OCI-LY7 (cell line): ENCODE results near the gene OSM. TPM values are rescaled to one million over a fixed set of nuclear protein-coding genes. Genes with fewer than 3 reads are reported as not detected.
"Not testable (repeated sequence)": the region's sequence is repeated elsewhere in the genome, so short reads cannot be mapped to it uniquely, and the experiment has no call there.

Experiments
- BruUV-seq: library from RNA; stranded (reverse); fragments of 400-500 nt; replicated peaks from 2 replicates; lab custom pipeline; 2021; lab: Mats Ljungman, UMichigan
- CTCF ChIA-PET: fragments of 300-600 bp; sonication (Branson Sonifier 250); formaldehyde crosslinking; loops from one replicate; lab custom pipeline; 2022; ENCODE audit warnings: antibody characterized with exemption; ENCODE audit not compliant: unreplicated experiment; lab: Charles Lee
- POLR2A ChIA-PET: fragments of 300-600 bp; sonication (Branson Sonifier 250); formaldehyde crosslinking; loops from one replicate; lab custom pipeline; 2022; ENCODE audit warnings: antibody characterized with exemption; lab: Charles Lee
- DNase-seq: peaks from one replicate; pipeline ENCODE4 v3.0.0-alpha.2; 2015; ENCODE audit warnings: low spot score
- H2AFZ ChIP-seq: fragments of 200-600 bp; sonication (generic), shearing (Covaris generic); 2 replicates; pipeline ENCODE4 v1.6.1; 2014; ENCODE audit warnings: mild to moderate bottlenecking, antibody characterized with exemption, low read length, moderate library complexity
- H3K27ac ChIP-seq: fragments of 200-600 bp; sonication (generic); 2 replicates; pipeline ENCODE4 v1.5.1; 2014; ENCODE audit warnings: mixed run types, low read depth, mild to moderate bottlenecking, moderate library complexity, low read length, inconsistent platforms; ENCODE audit not compliant: poor library complexity, severe bottlenecking
- H3K36me3 ChIP-seq: fragments of 200-600 bp; sonication (generic); 2 replicates; pipeline ENCODE4 v1.6.1; 2014; ENCODE audit warnings: mild to moderate bottlenecking, antibody characterized with exemption, low read length, moderate library complexity, mixed read lengths; ENCODE audit not compliant: insufficient read depth
- H3K4me1 ChIP-seq: fragments of 200-600 bp; sonication (generic); 2 replicates; pipeline ENCODE4 v1.5.1; 2014; ENCODE audit warnings: mild to moderate bottlenecking, low read length; ENCODE audit not compliant: insufficient read depth, poor library complexity, severe bottlenecking
- H3K4me2 ChIP-seq: fragments of 200-600 bp; sonication (generic); 2 replicates; pipeline ENCODE4 v1.6.1; 2014; ENCODE audit warnings: mild to moderate bottlenecking, low read length
- H3K4me3 ChIP-seq: fragments of 200-600 bp; sonication (generic); 2 replicates; pipeline ENCODE4 v1.5.1; 2014; ENCODE audit warnings: mild to moderate bottlenecking, low read depth, low read length; ENCODE audit not compliant: poor library complexity, severe bottlenecking
- H3K79me2 ChIP-seq: fragments of 200-600 bp; sonication (generic); 2 replicates; pipeline ENCODE4 v1.6.1; 2016; ENCODE audit warnings: low read depth, mild to moderate bottlenecking, low read length, moderate library complexity, mixed read lengths; ENCODE audit not compliant: insufficient read depth
- H3K9me2 ChIP-seq: fragments of 200-600 bp; sonication (generic); 2 replicates; pipeline ENCODE4 v1.6.1; 2016; ENCODE audit warnings: mild to moderate bottlenecking, low read length, mixed read lengths; ENCODE audit not compliant: insufficient read depth
- H3K9me3 ChIP-seq: fragments of 200-600 bp; sonication (generic); 2 replicates; pipeline ENCODE4 v1.6.1; 2014; ENCODE audit warnings: mild to moderate bottlenecking, mixed run types, low read length, mixed read lengths
- H4K20me1 ChIP-seq: fragments of 200-600 bp; sonication (generic); 2 replicates; pipeline ENCODE4 v1.6.1; 2014; ENCODE audit warnings: mild to moderate bottlenecking, antibody characterized with exemption, low read length, moderate library complexity, mixed read lengths; ENCODE audit not compliant: insufficient read depth
- EZH2phosphoT487 ChIP-seq: fragments of 200-600 bp; sonication (generic); IDR thresholded peaks from 2 replicates; pipeline ENCODE4 v1.6.1; 2018; ENCODE audit warnings: low read depth, borderline replicate concordance, mild to moderate bottlenecking, mixed run types, antibody characterized with exemption, low read length, moderate library complexity, mixed read lengths
- intact Hi-C: fragments of 100-400 bp; cut with micrococcal nuclease; formaldehyde crosslinking; loops from one replicate; pipeline ENCODE4 v1.10.0; 2022; ENCODE audit not compliant: unreplicated experiment
- total RNA-seq, 2 experiments: library from RNA; depleted of rRNA in 1 of 2; stranded (reverse); fragments of >200 nt in 1 of 2; shearing (Covaris generic) in 1 of 2; gene quantifications; 2 replicates each; pipeline ENCODE4 v1.2.3, GENCODE V29; 2014 to 2022
- TF ChIP-seq, protein P1 (sequence below): fragments of 200-600 bp; sonication (generic); conservative IDR thresholded peaks from 2 replicates; pipeline ENCODE4 v1.5.1; 2014; ENCODE audit warnings: mild to moderate bottlenecking, antibody characterized with exemption, low read length, moderate library complexity, mixed read lengths

OSM gene
- total RNA-seq, 2 experiments from 2014 or later = 0.91 TPM; not detected in 1

DNA sequence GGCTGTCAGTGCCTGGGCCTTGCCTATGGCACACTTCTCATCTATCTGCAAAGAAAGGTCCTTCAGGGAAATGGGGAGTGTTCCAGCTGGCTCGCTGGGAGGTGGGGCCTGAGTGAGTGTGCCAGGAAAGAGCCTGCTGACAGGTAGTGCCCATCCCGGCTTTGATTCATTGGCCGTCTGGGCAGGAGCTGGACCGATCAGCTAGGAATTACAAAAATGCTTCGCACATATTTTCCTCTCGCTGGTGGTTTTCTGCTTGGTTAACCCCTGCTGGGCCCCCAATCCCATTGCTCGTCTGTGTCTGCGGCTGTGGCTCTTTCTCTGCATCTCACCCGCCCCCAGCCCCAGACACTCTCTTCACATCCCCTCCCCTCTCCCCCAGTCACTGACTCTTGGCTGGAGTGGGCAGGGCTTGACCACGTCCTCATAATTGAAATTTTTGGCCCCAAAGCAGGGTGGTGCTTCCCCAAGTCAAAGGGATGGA, 30.9 kb downstream of the OSM start:
- intact Hi-C loops = no loop called here
- no TSS peak for BruUV-seq
- no peak for DNase-seq
- no peak overlapping the region for H2AFZ ChIP-seq
- no peak overlapping the region for H3K4me3 ChIP-seq
- H3K9me3 ChIP-seq = no peaks in the 10 kb centered on the region
- no peak overlapping the region for H3K4me2 ChIP-seq
- CTCF ChIA-PET = no interaction called here
- TF ChIP-seq, protein P1, sequence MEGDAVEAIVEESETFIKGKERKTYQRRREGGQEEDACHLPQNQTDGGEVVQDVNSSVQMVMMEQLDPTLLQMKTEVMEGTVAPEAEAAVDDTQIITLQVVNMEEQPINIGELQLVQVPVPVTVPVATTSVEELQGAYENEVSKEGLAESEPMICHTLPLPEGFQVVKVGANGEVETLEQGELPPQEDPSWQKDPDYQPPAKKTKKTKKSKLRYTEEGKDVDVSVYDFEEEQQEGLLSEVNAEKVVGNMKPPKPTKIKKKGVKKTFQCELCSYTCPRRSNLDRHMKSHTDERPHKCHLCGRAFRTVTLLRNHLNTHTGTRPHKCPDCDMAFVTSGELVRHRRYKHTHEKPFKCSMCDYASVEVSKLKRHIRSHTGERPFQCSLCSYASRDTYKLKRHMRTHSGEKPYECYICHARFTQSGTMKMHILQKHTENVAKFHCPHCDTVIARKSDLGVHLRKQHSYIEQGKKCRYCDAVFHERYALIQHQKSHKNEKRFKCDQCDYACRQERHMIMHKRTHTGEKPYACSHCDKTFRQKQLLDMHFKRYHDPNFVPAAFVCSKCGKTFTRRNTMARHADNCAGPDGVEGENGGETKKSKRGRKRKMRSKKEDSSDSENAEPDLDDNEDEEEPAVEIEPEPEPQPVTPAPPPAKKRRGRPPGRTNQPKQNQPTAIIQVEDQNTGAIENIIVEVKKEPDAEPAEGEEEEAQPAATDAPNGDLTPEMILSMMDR = no peak
- no peak for TF ChIP-seq EZH2phosphoT487
- no peaks in the 10 kb centered on the region for H3K79me2 ChIP-seq
- H4K20me1 ChIP-seq = no peaks in the 10 kb centered on the region
- no peaks in the 10 kb centered on the region for H3K9me2 ChIP-seq
- H3K27ac ChIP-seq = no peak overlapping the region
- POLR2A ChIA-PET = no interaction called here
- H3K36me3 ChIP-seq = no peaks in the 10 kb centered on the region
- H3K4me1 ChIP-seq = peaks cover 7% of the 10 kb centered on the region

DNA sequence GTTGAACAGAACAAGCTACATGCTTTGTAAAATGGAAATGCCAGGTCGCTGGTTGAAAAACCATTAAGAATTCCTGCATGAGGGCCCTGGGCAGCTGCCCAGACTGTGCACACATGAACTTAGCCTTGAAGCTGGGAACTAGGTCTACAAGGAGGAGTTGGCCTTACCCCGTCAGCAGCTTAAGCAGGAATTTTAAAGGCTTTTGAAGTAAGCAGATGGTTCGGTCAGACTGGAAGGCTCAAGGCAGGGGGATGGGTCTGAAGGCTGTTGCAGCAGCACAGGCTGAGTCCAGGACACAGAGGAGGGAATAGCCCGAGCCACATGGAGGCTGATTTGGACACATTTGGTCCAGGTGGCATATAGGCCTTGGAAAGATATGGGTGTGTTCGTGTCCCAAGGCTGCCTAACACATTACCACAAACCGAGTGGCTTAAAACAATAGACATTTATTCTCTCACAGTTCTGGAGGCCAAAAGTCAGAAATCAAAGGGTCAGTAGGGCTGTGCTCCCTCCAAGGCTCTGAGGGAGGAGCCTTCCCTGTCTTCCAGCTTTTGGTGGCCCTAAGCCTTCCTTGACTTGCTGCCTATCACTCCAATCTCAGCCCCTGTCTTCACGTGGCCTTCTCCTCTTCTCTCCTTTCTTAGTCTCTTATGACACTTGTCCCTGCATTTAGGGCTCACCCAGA, 31.7 kb downstream of the OSM start:
- no peak for DNase-seq
- no TSS peak for BruUV-seq

DNA sequence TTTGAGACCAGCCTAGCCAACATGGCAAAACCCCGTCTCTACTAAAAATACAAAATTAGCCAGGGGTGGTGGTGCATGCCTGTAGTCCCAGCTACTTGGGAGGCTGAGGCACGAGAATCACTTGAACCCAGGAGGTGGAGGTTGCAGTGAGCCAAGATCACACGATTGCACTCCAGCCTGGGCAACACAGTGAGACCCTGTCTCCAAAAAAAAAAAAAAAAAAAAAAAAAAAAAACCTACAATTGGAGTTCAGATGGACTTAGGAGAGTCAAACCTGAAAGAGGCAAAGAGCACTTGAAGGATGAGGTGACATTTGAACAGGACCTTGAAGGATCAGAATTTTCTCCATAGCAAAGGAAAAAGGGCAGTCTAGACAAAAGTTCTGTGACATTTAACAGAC, 32.3 kb downstream of the OSM start:
- DNase-seq, H3K4me3 ChIP-seq, CTCF ChIA-PET, H3K36me3 ChIP-seq, H4K20me1 ChIP-seq, H3K27ac ChIP-seq, H3K4me2 ChIP-seq, H3K9me2 ChIP-seq, intact Hi-C loops, H3K9me3 ChIP-seq, BruUV-seq, H3K79me2 ChIP-seq, H2AFZ ChIP-seq, H3K4me1 ChIP-seq: not testable (repeated sequence)
- POLR2A ChIA-PET = interaction anchor here (0.7 kb wide), 1 partner anchor 192 kb away, joined by 3 read pairs; no protein-coding TSS in a partner anchor

More for the DNA sequence above, 31.7 kb downstream of the OSM start:
- H3K27ac ChIP-seq = no peak overlapping the region
- H3K9me2 ChIP-seq = no peaks in the 10 kb centered on the region
- H3K9me3 ChIP-seq = no peaks in the 10 kb centered on the region
- ChIA-PET CTCF (no interaction called here), POLR2A (interaction anchor here (0.7 kb wide), 1 partner anchor 192 kb away, joined by 3 read pairs; no protein-coding TSS in a partner anchor)
- H4K20me1 ChIP-seq = no peaks in the 10 kb centered on the region
- intact Hi-C loops = no loop called here
- no peaks in the 10 kb centered on the region for H3K79me2 ChIP-seq
- no peak for TF ChIP-seq EZH2phosphoT487
- TF ChIP-seq, protein P1 = no peak
- H3K36me3 ChIP-seq = no peaks in the 10 kb centered on the region
- H3K4me3 ChIP-seq = no peak overlapping the region
- H2AFZ ChIP-seq = no peak overlapping the region
- no peak overlapping the region for H3K4me2 ChIP-seq
- H3K4me1 ChIP-seq = no peaks in the 10 kb centered on the region
